HCT116 (cell line): ENCODE measurements around the gene PGK2. TPM values are rescaled to one million over a fixed set of nuclear protein-coding genes. Genes with fewer than 3 reads are reported as not detected.

Experiments
- ATAC-seq: fragments of 200-7000 bp; cut with Tn5 transposase; 2 replicates; pipeline ENCODE4 v1.9.1; 2020; ENCODE audit warnings: mild to moderate bottlenecking, moderate library complexity
- BruUV-seq: library from RNA; stranded (reverse); fragments of 400-500 nt; replicated peaks from 2 replicates; lab custom pipeline; 2021; lab: Mats Ljungman, UMichigan
- CTCF ChIA-PET: fragments of 300-600 bp; sonication (Branson Sonifier 250); formaldehyde crosslinking; loops from one replicate; lab custom pipeline; 2021; ENCODE audit warnings: antibody characterized with exemption; lab: Charles Lee
- POLR2A ChIA-PET: fragments of 300-600, 350-600 bp; sonication (Branson Sonifier 250); formaldehyde crosslinking; loops from one replicate; lab custom pipeline; 2021; ENCODE audit warnings: antibody characterized with exemption; lab: Charles Lee
- RAD21 ChIA-PET, 2 experiments: fragments of 300-600 bp; sonication (Branson Sonifier 250); formaldehyde crosslinking; loops; one replicate each; lab custom pipeline; 2023; ENCODE audit warnings: low total read pairs in 2 of 2; ENCODE audit not compliant: uncharacterized antibody in 2 of 2, unreplicated experiment in 2 of 2, low non-redundant PET in 1 of 2; lab: Charles Lee
- DNase-seq: peaks from one replicate; pipeline ENCODE4 v3.0.0-alpha.2; 2010; ENCODE audit warnings: low read depth, low spot score
- H2AFZ ChIP-seq: fragments of 200-600 bp; shearing (Covaris generic), sonication (generic); 2 replicates; pipeline ENCODE4 v1.6.1; 2017; ENCODE audit warnings: low read depth, mixed run types, mixed read lengths, antibody characterized with exemption, low read length; ENCODE audit not compliant: poor library complexity, severe bottlenecking
- H3K27ac ChIP-seq: 2 replicates; pipeline ENCODE4 v1.5.1; 2012; ENCODE audit warnings: low read depth, low read length
- H3K27me3 ChIP-seq: fragments of 200-600 bp; sonication (generic); 2 replicates; pipeline ENCODE4 v1.6.1; 2016; ENCODE audit warnings: mixed run types, low read length, mixed read lengths; ENCODE audit not compliant: insufficient read depth
- H3K36me3 ChIP-seq, 2 experiments: fragments of 200-500 bp in 1 of 2; fragments of 200-600 bp in 1 of 2; sonication (Bioruptor generic) in 1 of 2; sonication (generic) in 1 of 2; 2 replicates each; pipeline versions ENCODE4 v1.5.1 to v1.6.1; 2014 to 2016; ENCODE audit warnings: low read length in 2 of 2, inconsistent platforms in 1 of 2, mixed read lengths in 1 of 2, mixed run types in 1 of 2; ENCODE audit not compliant: insufficient read depth in 2 of 2, control insufficient read depth in 1 of 2
- H3K4me1 ChIP-seq, 2 experiments: fragments of 200-600 bp in 1 of 2; sonication (generic) in 1 of 2; 2 replicates each; pipeline versions ENCODE4 v1.5.1 to v1.6.1; 2012 to 2017; ENCODE audit warnings: low read length in 2 of 2, inconsistent platforms in 1 of 2, mild to moderate bottlenecking in 1 of 2, mixed read lengths in 1 of 2, mixed run types in 1 of 2, moderate library complexity in 1 of 2; ENCODE audit not compliant: insufficient read depth in 2 of 2, control insufficient read depth in 1 of 2
- H3K4me2 ChIP-seq: fragments of 200-600 bp; sonication (generic); 2 replicates; pipeline ENCODE4 v1.6.1; 2017; ENCODE audit warnings: mixed run types, low read length, mixed read lengths
- H3K4me3 ChIP-seq, 2 experiments: fragments of 200-600 bp in 1 of 2; sonication (generic) in 1 of 2; replicated peaks in 1 of 2; 2 replicates each; pipeline ENCODE4 v1.5.1; 2011 to 2016; ENCODE audit warnings: low read length in 2 of 2, control low read depth in 1 of 2, low read depth in 1 of 2, mild to moderate bottlenecking in 1 of 2, mixed read lengths in 1 of 2, mixed run types in 1 of 2
- H3K79me2 ChIP-seq: fragments of 200-600 bp; sonication (generic); 2 replicates; pipeline ENCODE4 v1.6.1; 2017; ENCODE audit warnings: mild to moderate bottlenecking, mixed run types, low read length, moderate library complexity, mixed read lengths; ENCODE audit not compliant: insufficient read depth
- H3K9ac ChIP-seq: fragments of 200-600 bp; sonication (generic); 2 replicates; pipeline ENCODE4 v1.6.1; 2016; ENCODE audit warnings: low read length, mixed read lengths
- H3K9me2 ChIP-seq: fragments of 200-600 bp; sonication (generic), shearing (Covaris generic); 2 replicates; pipeline ENCODE4 v1.6.1; 2017; ENCODE audit warnings: mixed run types, mild to moderate bottlenecking, moderate library complexity; ENCODE audit not compliant: insufficient read depth
- H3K9me3 ChIP-seq, 2 experiments: fragments of 200-500 bp in 1 of 2; fragments of 200-600 bp in 1 of 2; sonication (Bioruptor generic) in 1 of 2; sonication (generic) in 1 of 2; 2 replicates each; pipeline ENCODE4 v1.6.1; 2014 to 2017; ENCODE audit warnings: low read length in 2 of 2, mixed read lengths in 2 of 2, inconsistent platforms in 1 of 2, low read depth in 1 of 2, mild to moderate bottlenecking in 1 of 2, mixed run types in 1 of 2, moderate library complexity in 1 of 2; ENCODE audit not compliant: control insufficient read depth in 1 of 2, insufficient read depth in 1 of 2
- H4K20me1 ChIP-seq: fragments of 200-600 bp; sonication (generic), shearing (Covaris generic); 2 replicates; pipeline ENCODE4 v1.6.1; 2017; ENCODE audit warnings: mixed run types, mild to moderate bottlenecking, moderate library complexity; ENCODE audit not compliant: insufficient read depth
- ATF3 ChIP-seq: IDR thresholded peaks from 2 replicates; pipeline ENCODE4 v1.6.1; 2012
- CBX3 ChIP-seq: IDR thresholded peaks from 2 replicates; pipeline ENCODE4 v1.6.1; 2012; ENCODE audit warnings: low read depth
- CEBPB ChIP-seq: IDR thresholded peaks from 2 replicates; pipeline ENCODE4 v1.6.1; 2012; ENCODE audit warnings: low read depth
- CTCF ChIP-seq, 3 experiments: fragments of 200-600 bp in 1 of 3; sonication (generic) in 1 of 3; IDR thresholded peaks in 2 of 3; conservative IDR thresholded peaks in 1 of 3; 2 replicates each; pipeline ENCODE4 v1.5.1; 2012 to 2017; ENCODE audit warnings: low read depth in 2 of 3, low read length in 2 of 3, antibody characterized with exemption in 1 of 3, borderline replicate concordance in 1 of 3, control low read depth in 1 of 3, mild to moderate bottlenecking in 1 of 3, mixed read lengths in 1 of 3, mixed run types in 1 of 3, moderate library complexity in 1 of 3; ENCODE audit not compliant: insufficient read depth in 1 of 3
- EGR1 ChIP-seq: IDR thresholded peaks from 2 replicates; pipeline ENCODE4 v1.6.1; 2012; ENCODE audit warnings: low read depth
- ELF1 ChIP-seq: IDR thresholded peaks from 2 replicates; pipeline ENCODE4 v1.6.1; 2012; ENCODE audit warnings: low read depth, borderline replicate concordance
- EZH2phosphoT487 ChIP-seq: fragments of 200-600 bp; IDR thresholded peaks from 2 replicates; pipeline ENCODE4 v1.6.1; 2018; ENCODE audit warnings: antibody characterized with exemption, borderline replicate concordance
- JUND ChIP-seq: IDR thresholded peaks from 2 replicates; pipeline ENCODE4 v1.6.1; 2012
- POLR2A ChIP-seq: IDR thresholded peaks from 2 replicates; pipeline ENCODE4 v1.7.0; 2011; ENCODE audit warnings: borderline replicate concordance; ENCODE audit not compliant: insufficient read depth, insufficient read length; ENCODE audit errors: extremely low read depth
- POLR2AphosphoS5 ChIP-seq: IDR thresholded peaks from 2 replicates; pipeline ENCODE4 v1.6.1; 2011; ENCODE audit warnings: mild to moderate bottlenecking, low read depth, low read length, moderate library complexity
- RAD21 ChIP-seq: IDR thresholded peaks from 2 replicates; pipeline ENCODE4 v1.6.1; 2012; ENCODE audit warnings: low read depth, mild to moderate bottlenecking
- REST ChIP-seq: IDR thresholded peaks from 2 replicates; pipeline ENCODE4 v1.6.1; 2012; ENCODE audit warnings: low read depth
- SIN3A ChIP-seq: IDR thresholded peaks from 2 replicates; pipeline ENCODE4 v1.6.1; 2012; ENCODE audit warnings: low read depth
- SRF ChIP-seq: IDR thresholded peaks from 2 replicates; pipeline ENCODE4 v1.6.1; 2012; ENCODE audit warnings: low read depth
- TCF7L2 ChIP-seq: IDR thresholded peaks from 2 replicates; pipeline ENCODE4 v1.7.0; 2011; ENCODE audit warnings: borderline replicate concordance, inconsistent platforms; ENCODE audit not compliant: insufficient read depth, insufficient read length; ENCODE audit errors: extremely low read depth
- YY1 ChIP-seq: IDR thresholded peaks from 2 replicates; pipeline ENCODE4 v1.6.1; 2011; ENCODE audit warnings: low read length, low read depth, moderate library complexity, mild to moderate bottlenecking; ENCODE audit not compliant: insufficient replicate concordance; ENCODE audit errors: extremely low read depth
- ZNF274 ChIP-seq: fragments of 200-500 bp; sonication (Bioruptor generic); IDR thresholded peaks from 2 replicates; pipeline ENCODE4 v1.6.1; 2014; ENCODE audit warnings: mild to moderate bottlenecking, low read depth, low read length, inconsistent platforms
- intact Hi-C: fragments of 100-400 bp; cut with micrococcal nuclease; formaldehyde crosslinking; loops from 2 replicates; pipeline ENCODE4 v1.10.0; 2022
- total RNA-seq: library from RNA; stranded (reverse); gene quantifications from one replicate; pipeline ENCODE4 v1.2.1, GENCODE V29; 2021; ENCODE audit not compliant: unreplicated experiment

The PGK2 gene
- total RNA-seq, 1 experiment from 2014 or later = not detected

DNA sequence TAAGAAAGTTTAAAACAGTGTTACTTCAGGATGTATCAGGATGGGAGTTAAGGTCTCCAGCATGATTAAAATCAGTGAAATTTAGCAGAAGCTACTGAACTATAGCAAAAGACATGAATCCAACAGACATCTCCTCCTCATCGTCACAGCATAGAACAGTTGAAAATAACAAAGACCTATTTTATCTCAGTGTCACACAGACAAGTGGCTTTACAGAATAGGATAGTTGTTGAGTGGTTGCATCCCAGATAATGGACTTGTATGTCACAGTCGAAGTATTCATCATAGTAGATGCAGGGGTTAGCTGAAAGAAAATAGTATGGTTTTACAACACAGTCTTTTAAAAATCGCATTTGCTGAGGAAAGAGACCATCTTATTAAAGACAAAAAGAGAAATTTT is 48.1 kb upstream of the PGK2 start:
- Histone ChIP-seq H3K36me3 (no peaks in the 10 kb centered on the region), H3K9me3 (no peaks in the 10 kb centered on the region), H3K4me2 (no peak overlapping the region), H3K4me1 (no peaks in the 10 kb centered on the region), H2AFZ (no peak overlapping the region), H3K4me3 (no peak overlapping the region), H3K9ac (no peak overlapping the region), H3K79me2 (no peaks in the 10 kb centered on the region), H4K20me1 (no peaks in the 10 kb centered on the region), H3K27ac (no peak overlapping the region), H3K27me3 (no peaks in the 10 kb centered on the region), H3K9me2 (no peaks in the 10 kb centered on the region)
- RAD21 ChIA-PET = no interaction called here
- POLR2A ChIA-PET = no interaction called here
- CTCF ChIA-PET = no interaction called here
- TF ChIP-seq POLR2A (no peak), JUND (no peak), CTCF (IDR thresholded peaks at IDR 0.05 in 2 of 3, conservative IDR thresholded peaks at IDR 0.05 in 1 of 3; ENCODE audit: borderline replicate concordance in 1 of 3, insufficient read depth in 1 of 3, low read depth in 2 of 3, low read length in 2 of 3) (no peak), EZH2phosphoT487 (no peak), ELF1 (no peak), TCF7L2 (no peak), EGR1 (no peak)
- no TSS peak for BruUV-seq
- ATAC-seq (no peak), DNase-seq (no peak)
- intact Hi-C loops = no loop called here

DNA sequence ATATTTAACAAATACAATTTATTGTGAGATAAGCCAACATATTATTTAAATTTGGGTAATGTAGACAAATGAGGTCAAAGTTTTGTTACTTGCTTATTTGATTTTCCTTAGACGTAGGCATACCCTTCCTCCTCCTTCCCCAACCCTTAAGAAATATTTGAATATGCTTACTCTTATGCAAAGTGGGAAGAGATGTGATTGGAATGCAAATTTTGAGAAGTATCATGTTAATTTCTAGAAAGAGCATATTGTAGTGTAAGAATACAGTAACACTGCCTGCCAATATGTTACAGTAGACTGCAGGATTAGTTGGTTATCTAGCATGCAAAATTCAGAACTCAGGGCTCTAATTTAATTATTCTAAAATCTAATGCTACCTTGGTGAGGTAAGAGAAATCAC is 46.3 kb upstream of the PGK2 start:
- no peak for ATAC-seq
- Histone ChIP-seq H3K4me1 (no peaks in the 10 kb centered on the region), H3K4me3 (no peak overlapping the region), H3K9me3 (no peaks in the 10 kb centered on the region), H3K9ac (no peak overlapping the region), H4K20me1 (no peaks in the 10 kb centered on the region), H3K27ac (no peak overlapping the region), H3K36me3 (no peaks in the 10 kb centered on the region), H2AFZ (no peak overlapping the region), H3K27me3 (no peaks in the 10 kb centered on the region), H3K4me2 (no peak overlapping the region), H3K9me2 (no peaks in the 10 kb centered on the region), H3K79me2 (no peaks in the 10 kb centered on the region)
- ChIA-PET RAD21 (no interaction called here), CTCF (no interaction called here), POLR2A (no interaction called here)
- no peak for DNase-seq
- intact Hi-C loops = no loop called here
- BruUV-seq = no TSS peak
- TF ChIP-seq EZH2phosphoT487 (no peak), REST (no peak), ZNF274 (no peak), SIN3A (no peak), JUND (no peak), EGR1 (no peak), SRF (no peak), CBX3 (no peak), ATF3 (no peak), RAD21 (no peak), POLR2A (no peak), TCF7L2 (no peak), CEBPB (no peak), POLR2AphosphoS5 (no peak), YY1 (no peak)
